GM23338 (cell line): ENCODE measurements around the gene KPTN. TPM values are rescaled to one million over a fixed set of nuclear protein-coding genes. Genes with fewer than 3 reads are reported as not detected.

ENCODE experiments used
- ATAC-seq: fragments of 200-7000 bp; cut with Tn5 transposase; 3 replicates; pipeline ENCODE4 v1.9.1; 2020
- DNase-seq: peaks from one replicate; pipeline ENCODE4 v3.0.0-alpha.2; 2015; ENCODE audit warnings: low spot score
- H2AFZ ChIP-seq: fragments of 200-600 bp; sonication (generic); 2 replicates; pipeline ENCODE4 v1.8.0; 2016; ENCODE audit warnings: antibody characterized with exemption, mild to moderate bottlenecking, moderate library complexity
- H3F3A ChIP-seq: fragments of 200-600 bp; sonication (generic); replicated peaks from 2 replicates; pipeline ENCODE4 v1.8.0; 2017; ENCODE audit warnings: antibody characterized with exemption, mixed run types, low read depth
- H3K27ac ChIP-seq: fragments of 200-600 bp; sonication (generic); 2 replicates; pipeline ENCODE4 v1.6.1; 2016; ENCODE audit warnings: low read depth
- H3K27me3 ChIP-seq: fragments of 200-600 bp; sonication (generic); 2 replicates; pipeline ENCODE4 v1.8.0; 2016; ENCODE audit warnings: mild to moderate bottlenecking, mixed run types, moderate library complexity; ENCODE audit not compliant: insufficient read depth
- H3K36me3 ChIP-seq: fragments of 200-600 bp; sonication (generic); 2 replicates; pipeline ENCODE4 v1.8.0; 2016; ENCODE audit warnings: mild to moderate bottlenecking; ENCODE audit not compliant: insufficient read depth
- H3K4me1 ChIP-seq: fragments of 200-600 bp; sonication (generic); 2 replicates; pipeline ENCODE4 v1.8.0; 2016; ENCODE audit warnings: mild to moderate bottlenecking, moderate library complexity; ENCODE audit not compliant: insufficient read depth
- H3K4me2 ChIP-seq: fragments of 200-600 bp; sonication (generic); 2 replicates; pipeline ENCODE4 v1.7.1; 2017; ENCODE audit warnings: mixed run types
- H3K4me3 ChIP-seq: fragments of 200-600 bp; sonication (generic); 2 replicates; pipeline ENCODE4 v1.6.1; 2016; ENCODE audit warnings: mixed run types
- H3K79me2 ChIP-seq: fragments of 200-600 bp; sonication (generic); replicated peaks from 2 replicates; pipeline ENCODE4 v1.8.0; 2017; ENCODE audit warnings: mild to moderate bottlenecking; ENCODE audit not compliant: insufficient read depth
- H3K9me2 ChIP-seq: fragments of 200-600 bp; sonication (generic); 2 replicates; pipeline ENCODE4 v1.8.0; 2017; ENCODE audit not compliant: insufficient read depth
- H4K20me1 ChIP-seq: fragments of 200-600 bp; sonication (generic); replicated peaks from 2 replicates; pipeline ENCODE4 v1.8.0; 2017; ENCODE audit warnings: mild to moderate bottlenecking; ENCODE audit not compliant: insufficient read depth
- H3K27ac Mint-ChIP-seq: 2 replicates; pipeline ENCODE4 v1.8.0; 2020; ENCODE audit warnings: inconsistent platforms, mild to moderate bottlenecking, moderate library complexity, mixed read lengths
- H3K27me3 Mint-ChIP-seq: 3 replicates; pipeline ENCODE4 v1.8.0; 2022; ENCODE audit warnings: low read depth, mild to moderate bottlenecking, moderate library complexity, mixed read lengths, inconsistent platforms; ENCODE audit not compliant: insufficient read depth, poor library complexity
- H3K36me3 Mint-ChIP-seq: 3 replicates; pipeline ENCODE4 v1.8.0; 2021; ENCODE audit warnings: low read depth, mild to moderate bottlenecking, inconsistent platforms, moderate library complexity, mixed read lengths
- H3K4me1 Mint-ChIP-seq: 3 replicates; pipeline ENCODE4 v1.8.0; 2020; ENCODE audit warnings: mild to moderate bottlenecking, inconsistent platforms, mixed read lengths
- H3K4me3 Mint-ChIP-seq: 3 replicates; pipeline ENCODE4 v1.8.0; 2021; ENCODE audit warnings: moderate library complexity, mild to moderate bottlenecking, inconsistent platforms, mixed read lengths
- H3K9me3 Mint-ChIP-seq: 3 replicates; pipeline ENCODE4 v1.8.0; 2020; ENCODE audit warnings: moderate library complexity, mild to moderate bottlenecking, inconsistent platforms, mixed read lengths
- EZH2 ChIP-seq: fragments of 200-600 bp; sonication (generic); IDR thresholded peaks from one replicate; pipeline ENCODE4 v1.8.0; 2017; ENCODE audit warnings: antibody characterized with exemption, mild to moderate bottlenecking, low read depth; ENCODE audit not compliant: unreplicated experiment
- EZH2phosphoT487 ChIP-seq: fragments of 200-600 bp; sonication (generic); IDR thresholded peaks from one replicate; pipeline ENCODE4 v1.8.1; 2018; ENCODE audit warnings: antibody characterized with exemption; ENCODE audit not compliant: unreplicated experiment
- JUNB ChIP-seq: IDR thresholded peaks from one replicate; pipeline ENCODE4 v1.6.1; 2016; ENCODE audit warnings: antibody characterized with exemption; ENCODE audit not compliant: unreplicated experiment
- NANOG ChIP-seq: IDR thresholded peaks from 2 replicates; pipeline ENCODE4 v1.6.1; 2016; ENCODE audit warnings: antibody characterized with exemption, borderline replicate concordance
- POLR2AphosphoS5 ChIP-seq: IDR thresholded peaks from 2 replicates; pipeline ENCODE4 v1.6.1; 2016; ENCODE audit warnings: antibody characterized with exemption, low read depth
- STAT1 ChIP-seq: IDR thresholded peaks from one replicate; pipeline ENCODE4 v1.6.1; 2016; ENCODE audit warnings: antibody characterized with exemption; ENCODE audit not compliant: unreplicated experiment
- polyA plus RNA-seq: library from polyadenylated mRNA; unstranded; fragments of >200 nt; fragmentation: Nextera tagmentation; extraction: Ambion mirVana; gene quantifications from 2 replicates; pipeline ENCODE4 v1.2.1, GENCODE V29; 2016
- total RNA-seq: library from RNA; depleted of rRNA; stranded (reverse); fragments of >200 nt; shearing (Covaris generic); gene quantifications from 2 replicates; pipeline ENCODE4 v1.2.3, GENCODE V29; 2014
- TF ChIP-seq, protein P1 (sequence below): fragments of 250-450 bp; sonication (Bioruptor Pico); IDR thresholded peaks from 2 replicates; pipeline ENCODE4 v1.5.0; 2020; ENCODE audit warnings: mild to moderate bottlenecking, moderate library complexity

The KPTN gene
- total and polyA plus RNA-seq, 2 experiments from 2014 or later: 19.8 to 26.2 TPM

DNA sequence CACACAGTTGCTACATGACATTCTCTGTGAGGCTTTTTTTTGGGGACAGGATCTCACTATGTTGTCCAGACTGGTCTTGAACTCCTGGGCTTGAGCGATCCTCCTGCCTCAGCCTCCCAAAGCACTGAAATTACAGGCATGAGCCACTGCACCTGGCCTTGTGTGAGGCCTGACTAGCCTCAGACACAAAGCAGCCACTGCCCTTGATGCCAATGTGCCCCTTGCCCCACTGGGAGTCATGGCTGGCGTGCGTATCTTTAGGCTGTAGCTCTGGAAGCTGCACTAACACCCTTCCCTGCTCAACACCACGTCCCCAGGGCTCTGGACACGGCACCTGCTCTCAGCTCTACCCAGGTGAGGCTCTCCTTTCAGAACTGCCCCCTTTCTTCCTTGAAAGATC lies 14.5 kb upstream of the KPTN start (continued):
- TF ChIP-seq, protein P1, sequence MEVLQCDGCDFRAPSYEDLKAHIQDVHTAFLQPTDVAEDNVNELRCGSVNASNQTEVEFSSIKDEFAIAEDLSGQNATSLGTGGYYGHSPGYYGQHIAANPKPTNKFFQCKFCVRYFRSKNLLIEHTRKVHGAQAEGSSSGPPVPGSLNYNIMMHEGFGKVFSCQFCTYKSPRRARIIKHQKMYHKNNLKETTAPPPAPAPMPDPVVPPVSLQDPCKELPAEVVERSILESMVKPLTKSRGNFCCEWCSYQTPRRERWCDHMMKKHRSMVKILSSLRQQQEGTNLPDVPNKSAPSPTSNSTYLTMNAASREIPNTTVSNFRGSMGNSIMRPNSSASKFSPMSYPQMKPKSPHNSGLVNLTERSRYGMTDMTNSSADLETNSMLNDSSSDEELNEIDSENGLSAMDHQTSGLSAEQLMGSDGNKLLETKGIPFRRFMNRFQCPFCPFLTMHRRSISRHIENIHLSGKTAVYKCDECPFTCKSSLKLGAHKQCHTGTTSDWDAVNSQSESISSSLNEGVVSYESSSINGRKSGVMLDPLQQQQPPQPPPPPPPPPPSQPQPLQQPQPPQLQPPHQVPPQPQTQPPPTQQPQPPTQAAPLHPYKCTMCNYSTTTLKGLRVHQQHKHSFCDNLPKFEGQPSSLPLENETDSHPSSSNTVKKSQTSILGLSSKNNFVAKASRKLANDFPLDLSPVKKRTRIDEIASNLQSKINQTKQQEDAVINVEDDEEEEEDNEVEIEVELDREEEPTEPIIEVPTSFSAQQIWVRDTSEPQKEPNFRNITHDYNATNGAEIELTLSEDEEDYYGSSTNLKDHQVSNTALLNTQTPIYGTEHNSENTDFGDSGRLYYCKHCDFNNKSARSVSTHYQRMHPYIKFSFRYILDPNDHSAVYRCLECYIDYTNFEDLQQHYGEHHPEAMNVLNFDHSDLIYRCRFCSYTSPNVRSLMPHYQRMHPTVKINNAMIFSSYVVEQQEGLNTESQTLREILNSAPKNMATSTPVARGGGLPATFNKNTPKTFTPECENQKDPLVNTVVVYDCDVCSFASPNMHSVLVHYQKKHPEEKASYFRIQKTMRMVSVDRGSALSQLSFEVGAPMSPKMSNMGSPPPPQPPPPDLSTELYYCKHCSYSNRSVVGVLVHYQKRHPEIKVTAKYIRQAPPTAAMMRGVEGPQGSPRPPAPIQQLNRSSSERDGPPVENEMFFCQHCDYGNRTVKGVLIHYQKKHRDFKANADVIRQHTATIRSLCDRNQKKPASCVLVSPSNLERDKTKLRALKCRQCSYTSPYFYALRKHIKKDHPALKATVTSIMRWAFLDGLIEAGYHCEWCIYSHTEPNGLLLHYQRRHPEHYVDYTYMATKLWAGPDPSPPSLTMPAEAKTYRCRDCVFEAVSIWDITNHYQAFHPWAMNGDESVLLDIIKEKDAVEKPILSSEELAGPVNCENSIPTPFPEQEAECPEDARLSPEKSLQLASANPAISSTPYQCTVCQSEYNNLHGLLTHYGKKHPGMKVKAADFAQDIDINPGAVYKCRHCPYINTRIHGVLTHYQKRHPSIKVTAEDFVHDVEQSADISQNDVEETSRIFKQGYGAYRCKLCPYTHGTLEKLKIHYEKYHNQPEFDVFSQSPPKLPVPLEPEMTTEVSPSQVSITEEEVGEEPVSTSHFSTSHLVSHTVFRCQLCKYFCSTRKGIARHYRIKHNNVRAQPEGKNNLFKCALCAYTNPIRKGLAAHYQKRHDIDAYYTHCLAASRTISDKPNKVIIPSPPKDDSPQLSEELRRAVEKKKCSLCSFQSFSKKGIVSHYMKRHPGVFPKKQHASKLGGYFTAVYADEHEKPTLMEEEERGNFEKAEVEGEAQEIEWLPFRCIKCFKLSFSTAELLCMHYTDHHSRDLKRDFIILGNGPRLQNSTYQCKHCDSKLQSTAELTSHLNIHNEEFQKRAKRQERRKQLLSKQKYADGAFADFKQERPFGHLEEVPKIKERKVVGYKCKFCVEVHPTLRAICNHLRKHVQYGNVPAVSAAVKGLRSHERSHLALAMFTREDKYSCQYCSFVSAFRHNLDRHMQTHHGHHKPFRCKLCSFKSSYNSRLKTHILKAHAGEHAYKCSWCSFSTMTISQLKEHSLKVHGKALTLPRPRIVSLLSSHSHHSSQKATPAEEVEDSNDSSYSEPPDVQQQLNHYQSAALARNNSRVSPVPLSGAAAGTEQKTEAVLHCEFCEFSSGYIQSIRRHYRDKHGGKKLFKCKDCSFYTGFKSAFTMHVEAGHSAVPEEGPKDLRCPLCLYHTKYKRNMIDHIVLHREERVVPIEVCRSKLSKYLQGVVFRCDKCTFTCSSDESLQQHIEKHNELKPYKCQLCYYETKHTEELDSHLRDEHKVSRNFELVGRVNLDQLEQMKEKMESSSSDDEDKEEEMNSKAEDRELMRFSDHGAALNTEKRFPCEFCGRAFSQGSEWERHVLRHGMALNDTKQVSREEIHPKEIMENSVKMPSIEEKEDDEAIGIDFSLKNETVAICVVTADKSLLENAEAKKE (CRISPR knock-in tag): no peak
- no peak for TF ChIP-seq EZH2

DNA sequence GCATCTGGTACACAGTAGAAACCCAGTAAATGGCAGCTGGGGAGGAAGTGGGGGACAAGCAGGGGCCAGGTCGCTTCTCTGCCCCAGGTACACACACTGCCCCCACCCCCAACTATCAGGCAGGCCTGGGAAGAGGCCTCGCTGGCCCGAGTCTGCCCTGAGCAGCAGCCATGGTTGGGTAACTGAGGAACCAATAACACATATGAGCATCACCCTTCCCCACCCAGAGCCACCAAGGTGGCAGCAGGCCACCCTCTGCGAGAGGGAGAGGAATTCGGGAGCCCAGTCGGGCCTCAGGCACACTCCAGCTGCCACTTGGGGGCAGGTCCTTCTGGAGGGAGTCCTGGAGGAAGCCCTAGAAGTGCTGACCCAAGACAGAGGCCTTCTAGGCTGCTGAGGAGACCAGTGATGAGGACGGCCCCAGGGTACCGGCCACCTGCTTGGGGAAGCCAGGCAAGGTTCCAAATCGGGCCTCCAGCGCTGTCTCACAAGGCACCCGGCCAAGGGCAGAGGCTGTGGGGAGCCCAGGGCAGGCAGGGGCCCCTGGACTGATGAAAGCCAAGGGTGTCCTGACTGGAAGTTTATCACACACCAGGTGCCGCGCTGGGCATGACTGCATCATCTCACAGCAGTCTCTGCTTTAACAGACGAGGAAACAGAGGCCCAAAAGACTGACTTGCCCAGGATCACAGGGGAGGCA lies 14.0 kb upstream of the KPTN start:
- Histone ChIP-seq H3K4me1 (peaks cover 14% of the 10 kb centered on the region), H3K27ac (no peak overlapping the region), H4K20me1 (no peaks in the 10 kb centered on the region), H3K36me3 (no peaks in the 10 kb centered on the region), H3K4me3 (no peak overlapping the region), H3K79me2 (0 out of 2 replicates have a peak, but pooled peaks cover 4% of the 10 kb centered on the region), H3F3A (0 out of 2 replicates have a peak, but pooled peaks cover 3% of the 10 kb centered on the region), H2AFZ (no peak overlapping the region), H3K9me2 (no peaks in the 10 kb centered on the region), H3K4me2 (no peak overlapping the region), H3K27me3 (no peaks in the 10 kb centered on the region)
- Mint-ChIP-seq H3K36me3 (peaks cover 10% of the 10 kb centered on the region; the same call in 2 of the 3 replicates), H3K27me3 (peaks cover 21% of the 10 kb centered on the region), H3K9me3 (no peaks in the 10 kb centered on the region), H3K4me1 (peaks cover 34% of the 10 kb centered on the region), H3K27ac (no peak overlapping the region), H3K4me3 (no peak overlapping the region)
- ATAC-seq (no peak), DNase-seq (no peak)
- TF ChIP-seq NANOG: no peak
- TF ChIP-seq EZH2: no peak
- no peak for TF ChIP-seq EZH2phosphoT487
- TF ChIP-seq POLR2AphosphoS5: no peak
- no peak for TF ChIP-seq JUNB
- TF ChIP-seq STAT1: no peak
- TF ChIP-seq, protein P1 (CRISPR knock-in tag): no peak
